GM19397 (cell line): ENCODE measurements around the gene PPP2R2C.

Source experiments
- ATAC-seq: cut with Tn5 transposase; IDR thresholded peaks from one replicate; pipeline ENCODE4 v1.9.1; 2021; ENCODE audit warnings: mild to moderate bottlenecking, moderate library complexity; ENCODE audit not compliant: unreplicated experiment

Gene PPP2R2C

GRCh38 chr4:6294705-6295421, 177.6 kb downstream of the PPP2R2C start:
- ATAC-seq = no peak

GRCh38 chr4:6293661-6294060, 178.8 kb downstream of the PPP2R2C start:
- no peak for ATAC-seq

- ATAC-seq = no peak
Measured at GRCh38 chr4:6293097-6293445, 179.3 kb downstream of the PPP2R2C start.

GRCh38 chr4:6292376-6293096, 179.9 kb downstream of the PPP2R2C start:
- ATAC-seq = no peak

- ATAC-seq = no peak
Measured at GRCh38 chr4:6291784-6292297, 180.6 kb downstream of the PPP2R2C start.

GRCh38 chr4:6290769-6291547, 181.5 kb downstream of the PPP2R2C start:
- ATAC-seq = no peak

- no peak for ATAC-seq
Measured at GRCh38 chr4:6290256-6290655, 182.2 kb downstream of the PPP2R2C start.

GRCh38 chr4:6288871-6289270, 183.5 kb downstream of the PPP2R2C start:
- ATAC-seq = no peak

GRCh38 chr4:6288342-6288741, 184.1 kb downstream of the PPP2R2C start:
- no peak for ATAC-seq

GRCh38 chr4:6287017-6287788, 185.2 kb downstream of the PPP2R2C start:
- no peak for ATAC-seq

GRCh38 chr4:6283282-6283681, 189.1 kb downstream of the PPP2R2C start:
- ATAC-seq = no peak

GRCh38 chr4:6282314-6282771, 190.1 kb downstream of the PPP2R2C start:
- no peak for ATAC-seq

GRCh38 chr4:6281436-6282313, 190.7 kb downstream of the PPP2R2C start:
- no peak for ATAC-seq

- ATAC-seq = no peak
Measured at GRCh38 chr4:6280365-6280996, 191.9 kb downstream of the PPP2R2C start.

- no peak for ATAC-seq
Measured at GRCh38 chr4:6279582-6280289, 192.7 kb downstream of the PPP2R2C start.

GRCh38 chr4:6278801-6279197, 193.6 kb downstream of the PPP2R2C start:
- ATAC-seq = peak; percentile 85

- ATAC-seq = no peak
Measured at GRCh38 chr4:6277935-6278800, 194.2 kb downstream of the PPP2R2C start.
